WTC11 (cell line): ENCODE measurements around the gene KLC3. TPM values are rescaled to one million over a fixed set of nuclear protein-coding genes. Genes with fewer than 3 reads are reported as not detected.

ENCODE experiments used
- ATAC-seq: fragments of 200-7000 bp; cut with Tn5 transposase; 2 replicates; pipeline ENCODE4 v1.10.0; 2021; ENCODE audit warnings: mild to moderate bottlenecking, moderate library complexity
- CTCF ChIA-PET: fragments of 300-600 bp; sonication (Branson Sonifier 250); formaldehyde crosslinking; loops from one replicate; lab custom pipeline; 2021; ENCODE audit warnings: antibody characterized with exemption; lab: Charles Lee
- POLR2A ChIA-PET: fragments of 350-600 bp; sonication (Branson Sonifier 250); formaldehyde crosslinking; loops from one replicate; lab custom pipeline; 2021; ENCODE audit warnings: antibody characterized with exemption; lab: Charles Lee
- DNase-seq: peaks from one replicate; pipeline ENCODE4 v3.0.0; 2021; ENCODE audit warnings: low spot score
- H3K27ac Mint-ChIP-seq: 2 replicates; pipeline ENCODE4 v1.8.0; 2021; ENCODE audit warnings: mixed read lengths
- H3K27me3 Mint-ChIP-seq: 2 replicates; pipeline ENCODE4 v1.8.0; 2021; ENCODE audit warnings: low read depth, mild to moderate bottlenecking, moderate library complexity, mixed read lengths
- H3K36me3 Mint-ChIP-seq: 2 replicates; pipeline ENCODE4 v1.8.0; 2021; ENCODE audit warnings: mixed read lengths
- H3K4me1 Mint-ChIP-seq: 2 replicates; pipeline ENCODE4 v1.8.0; 2022; ENCODE audit warnings: mixed read lengths
- H3K4me3 Mint-ChIP-seq: 2 replicates; pipeline ENCODE4 v1.8.0; 2021; ENCODE audit warnings: mild to moderate bottlenecking, moderate library complexity, mixed read lengths
- H3K9me3 Mint-ChIP-seq: 2 replicates; pipeline ENCODE4 v1.8.0; 2021; ENCODE audit warnings: mixed read lengths
- ATF3 ChIP-seq: sonication (generic); formaldehyde crosslinking; conservative IDR thresholded peaks from 2 replicates; pipeline ENCODE4 v1.8.1; 2022; ENCODE audit warnings: mild to moderate bottlenecking, missing genetic modification reagents
- ATF6 ChIP-seq: sonication (generic); formaldehyde crosslinking; IDR thresholded peaks from 2 replicates; pipeline ENCODE4 v1.8.1; 2023; ENCODE audit warnings: mild to moderate bottlenecking, missing genetic modification reagents
- CREM ChIP-seq: sonication (generic); formaldehyde crosslinking; IDR thresholded peaks from 2 replicates; pipeline ENCODE4 v1.8.1; 2022; ENCODE audit warnings: mild to moderate bottlenecking, missing genetic modification reagents, moderate library complexity
- E2F1 ChIP-seq: sonication (generic); formaldehyde crosslinking; IDR thresholded peaks from 2 replicates; pipeline ENCODE4 v1.8.0; 2022; ENCODE audit warnings: mild to moderate bottlenecking, missing genetic modification reagents
- FOXK1 ChIP-seq: sonication (generic); formaldehyde crosslinking; IDR thresholded peaks from 2 replicates; pipeline ENCODE4 v1.8.0; 2022; ENCODE audit warnings: mild to moderate bottlenecking, moderate library complexity, missing genetic modification reagents
- FOXP1 ChIP-seq: sonication (generic); formaldehyde crosslinking; IDR thresholded peaks from 2 replicates; pipeline ENCODE4 v1.8.0; 2022; ENCODE audit warnings: missing genetic modification reagents, mild to moderate bottlenecking, moderate library complexity, borderline replicate concordance
- FOXP4 ChIP-seq: sonication (generic); formaldehyde crosslinking; IDR thresholded peaks from 2 replicates; pipeline ENCODE4 v1.8.0; 2022; ENCODE audit warnings: mild to moderate bottlenecking, missing genetic modification reagents
- GABPB1 ChIP-seq: sonication (generic); formaldehyde crosslinking; IDR thresholded peaks from 2 replicates; pipeline ENCODE4 v1.8.1; 2023; ENCODE audit warnings: mild to moderate bottlenecking, missing genetic modification reagents
- GTF2I ChIP-seq: fragments of 250-450 bp; sonication (Bioruptor Pico); conservative IDR thresholded peaks from 2 replicates; pipeline ENCODE4 v1.4.0; 2021; ENCODE audit warnings: mild to moderate bottlenecking
- NFYB ChIP-seq: sonication (generic); formaldehyde crosslinking; conservative IDR thresholded peaks from 2 replicates; pipeline ENCODE4 v1.8.0; 2022; ENCODE audit warnings: low read depth, missing genetic modification reagents
- NR3C1 ChIP-seq: sonication (generic); formaldehyde crosslinking; conservative IDR thresholded peaks from 2 replicates; pipeline ENCODE4 v1.8.1; 2023; ENCODE audit warnings: low read depth, mild to moderate bottlenecking, missing genetic modification reagents
- PRRX2 ChIP-seq: fragments of 250-450 bp; sonication (Bioruptor Pico); IDR thresholded peaks from 2 replicates; pipeline ENCODE4 v1.8.0; 2021; ENCODE audit warnings: mild to moderate bottlenecking
- RELA ChIP-seq: sonication (generic); formaldehyde crosslinking; IDR thresholded peaks from 2 replicates; pipeline ENCODE4 v1.8.1; 2022; ENCODE audit warnings: missing genetic modification reagents, mild to moderate bottlenecking, borderline replicate concordance
- SMAD3 ChIP-seq: sonication (generic); formaldehyde crosslinking; IDR thresholded peaks from 2 replicates; pipeline ENCODE4 v1.8.0; 2022; ENCODE audit warnings: missing genetic modification reagents, mild to moderate bottlenecking, borderline replicate concordance
- SOX15 ChIP-seq: fragments of 250-450 bp; sonication (Bioruptor Pico); IDR thresholded peaks from 2 replicates; pipeline ENCODE4 v1.9.0; 2021; ENCODE audit warnings: mild to moderate bottlenecking
- TEAD1 ChIP-seq: sonication (generic); formaldehyde crosslinking; IDR thresholded peaks from 2 replicates; pipeline ENCODE4 v1.8.0; 2022; ENCODE audit warnings: mild to moderate bottlenecking, missing genetic modification reagents
- ZBTB43 ChIP-seq: sonication (generic); formaldehyde crosslinking; IDR thresholded peaks from 2 replicates; pipeline ENCODE4 v1.8.1; 2023; ENCODE audit warnings: mild to moderate bottlenecking, missing genetic modification reagents
- ZNF121 ChIP-seq: sonication (generic); formaldehyde crosslinking; IDR thresholded peaks from 2 replicates; pipeline ENCODE4 v1.8.0; 2023; ENCODE audit warnings: missing genetic modification reagents
- ZNF232 ChIP-seq: sonication (generic); formaldehyde crosslinking; IDR thresholded peaks from 2 replicates; pipeline ENCODE4 v1.8.0; 2022; ENCODE audit warnings: mild to moderate bottlenecking, missing genetic modification reagents
- ZNF416 ChIP-seq: fragments of 250-450 bp; sonication (Bioruptor Pico); IDR thresholded peaks from 2 replicates; pipeline ENCODE4 v1.9.0; 2021; ENCODE audit warnings: mild to moderate bottlenecking, inconsistent platforms
- total RNA-seq: library from RNA; stranded (reverse); gene quantifications from 3 replicates; pipeline ENCODE4 v1.2.3, GENCODE V29; 2021
- TF ChIP-seq, protein P1 (sequence below): sonication (generic); formaldehyde crosslinking; IDR thresholded peaks from 2 replicates; pipeline ENCODE4 v1.8.1; 2023; ENCODE audit warnings: mild to moderate bottlenecking, missing genetic modification reagents, moderate library complexity
- TF ChIP-seq, protein P2 (sequence below): fragments of 200-600 bp; IDR thresholded peaks from 2 replicates; pipeline ENCODE4 v1.8.0; 2022; ENCODE audit warnings: antibody characterized with exemption
- TF ChIP-seq, protein P3 (sequence below): fragments of 250-450 bp; sonication (Bioruptor Pico); IDR thresholded peaks from 2 replicates; pipeline ENCODE4 v2.1.2; 2022; ENCODE audit warnings: mild to moderate bottlenecking, moderate library complexity

Gene KLC3
- total RNA-seq, 1 experiment from 2014 or later = 5.2 TPM

- no peak for TF ChIP-seq GTF2I (CRISPR knock-in tag)
These were observed 46.9 kb upstream of the KLC3 start (continued) for GRCh38 chr19:45293682-45294081.

GRCh38 chr19:45294291-45295029 lies 46.1 kb upstream of the KLC3 start:
- Mint-ChIP-seq H3K4me1 (no peaks in the 10 kb centered on the region), H3K27ac (no peak overlapping the region), H3K36me3 (peaks cover 41% of the 10 kb centered on the region), H3K4me3 (no peak overlapping the region), H3K27me3 (peaks cover 7% of the 10 kb centered on the region; the same call in 1 of the 2 replicates), H3K9me3 (peaks cover 4% of the 10 kb centered on the region)
- DNase-seq (no peak), ATAC-seq (no peak)
- TF ChIP-seq GABPB1 (CRISPR knock-in tag) (no peak), NFYB (no peak), ATF6 (CRISPR knock-in tag) (no peak), NR3C1 (no peak), E2F1 (no peak), RELA (CRISPR knock-in tag) (no peak), ZNF121 (CRISPR knock-in tag) (no peak)
- ChIA-PET CTCF (no interaction called here), POLR2A (no interaction called here)

DNA sequence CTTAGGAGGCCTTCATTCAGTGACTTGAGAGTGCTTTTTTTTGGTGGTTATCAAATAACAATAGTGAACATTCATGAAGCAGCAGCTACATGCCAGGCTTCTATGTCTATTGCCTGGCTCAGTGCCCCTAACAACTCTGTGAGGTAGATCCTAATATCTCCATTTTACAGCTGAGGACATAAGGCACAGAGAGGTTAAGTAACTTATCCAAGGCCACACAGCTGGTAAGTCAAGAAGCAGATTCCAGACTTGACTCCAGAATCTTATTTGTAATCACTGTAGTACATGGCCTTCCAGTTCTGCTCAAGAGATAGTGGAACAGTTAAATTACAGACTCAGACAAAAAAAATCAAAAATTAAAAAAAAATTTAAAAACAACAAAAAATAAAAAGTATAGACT lies 44.7 kb upstream of the KLC3 start:
- CTCF ChIA-PET = no interaction called here
- TF ChIP-seq FOXP1 (CRISPR knock-in tag) = no peak
- no peak for TF ChIP-seq RELA (CRISPR knock-in tag)
- TF ChIP-seq ZNF416 (CRISPR knock-in tag) = no peak
- no peak for TF ChIP-seq TEAD1 (CRISPR knock-in tag)
- no peak for TF ChIP-seq SOX15 (CRISPR knock-in tag)
- TF ChIP-seq ZNF232 (CRISPR knock-in tag) = no peak
- TF ChIP-seq FOXK1 = no peak
- TF ChIP-seq, protein P1, sequence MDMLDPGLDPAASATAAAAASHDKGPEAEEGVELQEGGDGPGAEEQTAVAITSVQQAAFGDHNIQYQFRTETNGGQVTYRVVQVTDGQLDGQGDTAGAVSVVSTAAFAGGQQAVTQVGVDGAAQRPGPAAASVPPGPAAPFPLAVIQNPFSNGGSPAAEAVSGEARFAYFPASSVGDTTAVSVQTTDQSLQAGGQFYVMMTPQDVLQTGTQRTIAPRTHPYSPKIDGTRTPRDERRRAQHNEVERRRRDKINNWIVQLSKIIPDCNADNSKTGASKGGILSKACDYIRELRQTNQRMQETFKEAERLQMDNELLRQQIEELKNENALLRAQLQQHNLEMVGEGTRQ = no peak
- no peak for TF ChIP-seq ATF3 (CRISPR knock-in tag)
- TF ChIP-seq, protein P2, sequence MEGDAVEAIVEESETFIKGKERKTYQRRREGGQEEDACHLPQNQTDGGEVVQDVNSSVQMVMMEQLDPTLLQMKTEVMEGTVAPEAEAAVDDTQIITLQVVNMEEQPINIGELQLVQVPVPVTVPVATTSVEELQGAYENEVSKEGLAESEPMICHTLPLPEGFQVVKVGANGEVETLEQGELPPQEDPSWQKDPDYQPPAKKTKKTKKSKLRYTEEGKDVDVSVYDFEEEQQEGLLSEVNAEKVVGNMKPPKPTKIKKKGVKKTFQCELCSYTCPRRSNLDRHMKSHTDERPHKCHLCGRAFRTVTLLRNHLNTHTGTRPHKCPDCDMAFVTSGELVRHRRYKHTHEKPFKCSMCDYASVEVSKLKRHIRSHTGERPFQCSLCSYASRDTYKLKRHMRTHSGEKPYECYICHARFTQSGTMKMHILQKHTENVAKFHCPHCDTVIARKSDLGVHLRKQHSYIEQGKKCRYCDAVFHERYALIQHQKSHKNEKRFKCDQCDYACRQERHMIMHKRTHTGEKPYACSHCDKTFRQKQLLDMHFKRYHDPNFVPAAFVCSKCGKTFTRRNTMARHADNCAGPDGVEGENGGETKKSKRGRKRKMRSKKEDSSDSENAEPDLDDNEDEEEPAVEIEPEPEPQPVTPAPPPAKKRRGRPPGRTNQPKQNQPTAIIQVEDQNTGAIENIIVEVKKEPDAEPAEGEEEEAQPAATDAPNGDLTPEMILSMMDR = no peak
- no peak for TF ChIP-seq CREM (CRISPR knock-in tag)
- TF ChIP-seq PRRX2 = no peak
- TF ChIP-seq SMAD3 = no peak
- TF ChIP-seq ZNF121 (CRISPR knock-in tag) = no peak
- TF ChIP-seq ZBTB43 (CRISPR knock-in tag) = no peak
- TF ChIP-seq, protein P3, sequence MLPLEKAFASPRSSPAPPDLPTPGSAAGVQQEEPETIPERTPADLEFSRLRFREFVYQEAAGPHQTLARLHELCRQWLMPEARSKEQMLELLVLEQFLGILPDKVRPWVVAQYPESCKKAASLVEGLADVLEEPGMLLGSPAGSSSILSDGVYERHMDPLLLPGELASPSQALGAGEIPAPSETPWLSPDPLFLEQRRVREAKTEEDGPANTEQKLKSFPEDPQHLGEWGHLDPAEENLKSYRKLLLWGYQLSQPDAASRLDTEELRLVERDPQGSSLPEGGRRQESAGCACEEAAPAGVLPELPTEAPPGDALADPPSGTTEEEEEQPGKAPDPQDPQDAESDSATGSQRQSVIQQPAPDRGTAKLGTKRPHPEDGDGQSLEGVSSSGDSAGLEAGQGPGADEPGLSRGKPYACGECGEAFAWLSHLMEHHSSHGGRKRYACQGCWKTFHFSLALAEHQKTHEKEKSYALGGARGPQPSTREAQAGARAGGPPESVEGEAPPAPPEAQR (CRISPR knock-in tag) = no peak
- no peak for TF ChIP-seq FOXP4
- TF ChIP-seq, all 79 proteins: peak for 0
- H3K4me1 Mint-ChIP-seq = no peaks in the 10 kb centered on the region
- H3K4me3 Mint-ChIP-seq = no peak overlapping the region
- no peak for ATAC-seq
- H3K36me3 Mint-ChIP-seq = peaks cover 48% of the 10 kb centered on the region
- DNase-seq = no peak
- H3K27ac Mint-ChIP-seq = no peak overlapping the region
- H3K9me3 Mint-ChIP-seq = peaks cover 4% of the 10 kb centered on the region
- peaks cover 7% of the 10 kb centered on the region; the same call in 1 of the 2 replicates for H3K27me3 Mint-ChIP-seq
- POLR2A ChIA-PET = no interaction called here
